Measurements from ENCODE around the gene REV3L. TPM values are rescaled to one million over a fixed set of nuclear protein-coding genes. Genes with fewer than 3 reads are reported as not detected.

REV3L gene
- total and polyA plus RNA-seq, 4 donors, result 3.8 to 17.7 (median 11.2) TPM

DNA sequence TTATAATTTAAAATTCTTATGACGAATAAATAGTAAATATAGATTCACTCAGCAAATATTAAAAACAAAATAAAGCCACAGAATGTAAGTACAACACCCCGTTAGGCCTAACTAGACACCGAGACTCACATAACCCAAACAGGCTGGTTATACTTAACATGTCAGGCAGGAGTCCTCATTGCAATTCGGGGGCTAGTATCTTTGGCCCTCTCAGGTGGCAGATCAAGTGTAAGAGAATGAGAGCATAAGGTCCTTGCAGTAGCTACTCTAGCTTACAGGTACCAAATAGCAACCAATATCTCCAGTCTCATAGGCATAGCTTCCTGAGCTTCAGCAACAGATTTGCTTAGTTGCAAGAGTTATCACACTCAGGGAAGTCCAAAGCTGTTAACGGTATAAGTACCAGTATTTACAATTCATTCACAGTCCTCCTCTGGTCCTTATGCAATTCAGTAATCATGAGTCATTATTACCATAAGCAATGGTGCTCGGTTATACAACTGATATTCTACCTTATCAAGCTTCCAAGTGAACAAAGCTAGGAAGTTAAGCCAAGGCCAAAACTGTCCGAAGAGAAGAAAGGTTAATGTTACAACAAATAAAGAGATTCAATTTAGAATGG is 20.1 kb downstream of the REV3L start:
- H3K27ac ChIP-seq (ENCODE audit: low read depth in 1 of 2, low read length in 2 of 2), result peak overlapping the region; percentile 26 to 79

More for the DNA sequence above, 20.1 kb downstream of the REV3L start:
- TF ChIP-seq FOXA1 (IDR thresholded peaks at IDR 0.05) (peak; percentile 70), RXRA (IDR thresholded peaks at IDR 0.05) (peak in 1 of 2 donors; percentile 78), HNF4A (conservative IDR thresholded peaks at IDR 0.05) (peak in 1 of 2 donors; percentile 70), EGR1 (IDR thresholded peaks at IDR 0.05; ENCODE audit: low read depth in 2 of 2) (peak in 1 of 2 donors; percentile 79), GABPA (IDR thresholded peaks at IDR 0.05 in 1 of 2, conservative IDR thresholded peaks at IDR 0.05 in 1 of 2) (no peak), JUND (IDR thresholded peaks at IDR 0.05) (peak; percentile 95 to 99), HNF4G (IDR thresholded peaks at IDR 0.05) (no peak), SP1 (IDR thresholded peaks at IDR 0.05) (peak; percentile 14), YY1 (IDR thresholded peaks at IDR 0.05) (peak; percentile 89), FOXA2 (IDR thresholded peaks at IDR 0.05) (peak; percentile 83), TAF1 (conservative IDR thresholded peaks at IDR 0.05) (no peak), RAD21 (IDR thresholded peaks at IDR 0.05) (peak in 1 of 2 donors; percentile 57), NR2F2 (IDR thresholded peaks at IDR 0.05) (no peak)
- TF ChIP-seq, protein P1, sequence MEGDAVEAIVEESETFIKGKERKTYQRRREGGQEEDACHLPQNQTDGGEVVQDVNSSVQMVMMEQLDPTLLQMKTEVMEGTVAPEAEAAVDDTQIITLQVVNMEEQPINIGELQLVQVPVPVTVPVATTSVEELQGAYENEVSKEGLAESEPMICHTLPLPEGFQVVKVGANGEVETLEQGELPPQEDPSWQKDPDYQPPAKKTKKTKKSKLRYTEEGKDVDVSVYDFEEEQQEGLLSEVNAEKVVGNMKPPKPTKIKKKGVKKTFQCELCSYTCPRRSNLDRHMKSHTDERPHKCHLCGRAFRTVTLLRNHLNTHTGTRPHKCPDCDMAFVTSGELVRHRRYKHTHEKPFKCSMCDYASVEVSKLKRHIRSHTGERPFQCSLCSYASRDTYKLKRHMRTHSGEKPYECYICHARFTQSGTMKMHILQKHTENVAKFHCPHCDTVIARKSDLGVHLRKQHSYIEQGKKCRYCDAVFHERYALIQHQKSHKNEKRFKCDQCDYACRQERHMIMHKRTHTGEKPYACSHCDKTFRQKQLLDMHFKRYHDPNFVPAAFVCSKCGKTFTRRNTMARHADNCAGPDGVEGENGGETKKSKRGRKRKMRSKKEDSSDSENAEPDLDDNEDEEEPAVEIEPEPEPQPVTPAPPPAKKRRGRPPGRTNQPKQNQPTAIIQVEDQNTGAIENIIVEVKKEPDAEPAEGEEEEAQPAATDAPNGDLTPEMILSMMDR (IDR thresholded peaks at IDR 0.05; ENCODE audit: low read depth, low read length, missing input control), result no peak
- TF ChIP-seq, protein P2, sequence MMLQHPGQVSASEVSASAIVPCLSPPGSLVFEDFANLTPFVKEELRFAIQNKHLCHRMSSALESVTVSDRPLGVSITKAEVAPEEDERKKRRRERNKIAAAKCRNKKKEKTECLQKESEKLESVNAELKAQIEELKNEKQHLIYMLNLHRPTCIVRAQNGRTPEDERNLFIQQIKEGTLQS (IDR thresholded peaks at IDR 0.05), result peak; percentile 75
- TF ChIP-seq, protein P3, sequence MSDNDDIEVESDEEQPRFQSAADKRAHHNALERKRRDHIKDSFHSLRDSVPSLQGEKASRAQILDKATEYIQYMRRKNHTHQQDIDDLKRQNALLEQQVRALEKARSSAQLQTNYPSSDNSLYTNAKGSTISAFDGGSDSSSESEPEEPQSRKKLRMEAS (IDR thresholded peaks at IDR 0.05), result peak; percentile 66
- TF ChIP-seq, protein P4, sequence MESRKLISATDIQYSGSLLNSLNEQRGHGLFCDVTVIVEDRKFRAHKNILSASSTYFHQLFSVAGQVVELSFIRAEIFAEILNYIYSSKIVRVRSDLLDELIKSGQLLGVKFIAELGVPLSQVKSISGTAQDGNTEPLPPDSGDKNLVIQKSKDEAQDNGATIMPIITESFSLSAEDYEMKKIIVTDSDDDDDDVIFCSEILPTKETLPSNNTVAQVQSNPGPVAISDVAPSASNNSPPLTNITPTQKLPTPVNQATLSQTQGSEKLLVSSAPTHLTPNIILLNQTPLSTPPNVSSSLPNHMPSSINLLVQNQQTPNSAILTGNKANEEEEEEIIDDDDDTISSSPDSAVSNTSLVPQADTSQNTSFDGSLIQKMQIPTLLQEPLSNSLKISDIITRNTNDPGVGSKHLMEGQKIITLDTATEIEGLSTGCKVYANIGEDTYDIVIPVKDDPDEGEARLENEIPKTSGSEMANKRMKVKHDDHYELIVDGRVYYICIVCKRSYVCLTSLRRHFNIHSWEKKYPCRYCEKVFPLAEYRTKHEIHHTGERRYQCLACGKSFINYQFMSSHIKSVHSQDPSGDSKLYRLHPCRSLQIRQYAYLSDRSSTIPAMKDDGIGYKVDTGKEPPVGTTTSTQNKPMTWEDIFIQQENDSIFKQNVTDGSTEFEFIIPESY (IDR thresholded peaks at IDR 0.05), result peak; percentile 62
- TF ChIP-seq, protein P5, sequence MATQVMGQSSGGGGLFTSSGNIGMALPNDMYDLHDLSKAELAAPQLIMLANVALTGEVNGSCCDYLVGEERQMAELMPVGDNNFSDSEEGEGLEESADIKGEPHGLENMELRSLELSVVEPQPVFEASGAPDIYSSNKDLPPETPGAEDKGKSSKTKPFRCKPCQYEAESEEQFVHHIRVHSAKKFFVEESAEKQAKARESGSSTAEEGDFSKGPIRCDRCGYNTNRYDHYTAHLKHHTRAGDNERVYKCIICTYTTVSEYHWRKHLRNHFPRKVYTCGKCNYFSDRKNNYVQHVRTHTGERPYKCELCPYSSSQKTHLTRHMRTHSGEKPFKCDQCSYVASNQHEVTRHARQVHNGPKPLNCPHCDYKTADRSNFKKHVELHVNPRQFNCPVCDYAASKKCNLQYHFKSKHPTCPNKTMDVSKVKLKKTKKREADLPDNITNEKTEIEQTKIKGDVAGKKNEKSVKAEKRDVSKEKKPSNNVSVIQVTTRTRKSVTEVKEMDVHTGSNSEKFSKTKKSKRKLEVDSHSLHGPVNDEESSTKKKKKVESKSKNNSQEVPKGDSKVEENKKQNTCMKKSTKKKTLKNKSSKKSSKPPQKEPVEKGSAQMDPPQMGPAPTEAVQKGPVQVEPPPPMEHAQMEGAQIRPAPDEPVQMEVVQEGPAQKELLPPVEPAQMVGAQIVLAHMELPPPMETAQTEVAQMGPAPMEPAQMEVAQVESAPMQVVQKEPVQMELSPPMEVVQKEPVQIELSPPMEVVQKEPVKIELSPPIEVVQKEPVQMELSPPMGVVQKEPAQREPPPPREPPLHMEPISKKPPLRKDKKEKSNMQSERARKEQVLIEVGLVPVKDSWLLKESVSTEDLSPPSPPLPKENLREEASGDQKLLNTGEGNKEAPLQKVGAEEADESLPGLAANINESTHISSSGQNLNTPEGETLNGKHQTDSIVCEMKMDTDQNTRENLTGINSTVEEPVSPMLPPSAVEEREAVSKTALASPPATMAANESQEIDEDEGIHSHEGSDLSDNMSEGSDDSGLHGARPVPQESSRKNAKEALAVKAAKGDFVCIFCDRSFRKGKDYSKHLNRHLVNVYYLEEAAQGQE (IDR thresholded peaks at IDR 0.05), result peak; percentile 77
- H3K4me1 ChIP-seq (ENCODE audit: control insufficient read depth in 4 of 4, insufficient read depth in 4 of 4, low read length in 3 of 4), result peaks cover 0 to 10% (median under 1%) of the 10 kb centered on the region in 4 donors
- H3K9me3 ChIP-seq (ENCODE audit: control insufficient read depth in 4 of 4, low read length in 3 of 4), result no peaks in the 10 kb centered on the region
- no peak for DNase-seq (ENCODE audit: low spot score)
- H3K9ac ChIP-seq (ENCODE audit: low read depth in 1 of 2, low read length in 2 of 2), result no peak overlapping the region
- no peaks in the 10 kb centered on the region for H3K27me3 ChIP-seq (ENCODE audit: control insufficient read depth in 4 of 4, insufficient read depth in 4 of 4, low read length in 3 of 4)
- H3K36me3 ChIP-seq (ENCODE audit: control insufficient read depth in 4 of 4, insufficient read depth in 3 of 4, low read depth in 1 of 4, low read length in 3 of 4), result peaks cover 0 to 3% (median 0%) of the 10 kb centered on the region in 4 donors
- no peak overlapping the region for H3K4me3 ChIP-seq (ENCODE audit: low read depth in 1 of 3, low read length in 3 of 3)
- 63% methylated on average over 7 of the region's 7 CpGs for WGBS
